Subcutaneous adipose tissue (tissue), 4 donors: ENCODE data around the gene SHANK3. TPM values are rescaled to one million over a fixed set of nuclear protein-coding genes. Genes with fewer than 3 reads are reported as not detected.

Experiments
- total RNA-seq, 4 donors: library from RNA; depleted of rRNA; stranded (reverse); fragments of >200 nt; gene quantifications; one replicate each; pipeline ENCODE4 v1.1.0, GENCODE V29; 2016
- TF ChIP-seq, protein P1 (sequence below): fragments of 450-650 bp; IDR thresholded peaks from one replicate; pipeline ENCODE4 v1.5.1; 2016; ENCODE audit warnings: low read depth, mild to moderate bottlenecking, control low read depth, antibody characterized with exemption, moderate library complexity

SHANK3 gene
- total RNA-seq, 4 donors from 2014 or later, result 5.1 to 87.2 (median 15.2) TPM

DNA sequence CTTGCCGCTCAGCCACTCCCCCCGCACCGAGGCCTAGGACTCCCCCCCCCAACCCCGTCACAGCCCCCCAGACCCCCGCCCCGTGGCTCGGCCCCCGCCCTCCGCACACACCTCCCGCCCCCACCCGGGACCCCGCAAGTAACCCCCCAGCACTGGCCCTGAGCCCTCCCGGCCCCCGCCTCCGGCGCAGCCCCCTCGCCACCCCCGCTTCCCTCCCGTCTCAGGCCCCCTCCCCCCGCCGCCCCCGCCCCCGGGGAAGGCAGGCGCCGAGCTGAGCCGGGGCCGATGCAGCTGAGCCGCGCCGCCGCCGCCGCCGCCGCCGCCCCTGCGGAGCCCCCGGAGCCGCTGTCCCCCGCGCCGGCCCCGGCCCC lies 1.5 kb downstream of the SHANK3 start:
- TF ChIP-seq, protein P1, sequence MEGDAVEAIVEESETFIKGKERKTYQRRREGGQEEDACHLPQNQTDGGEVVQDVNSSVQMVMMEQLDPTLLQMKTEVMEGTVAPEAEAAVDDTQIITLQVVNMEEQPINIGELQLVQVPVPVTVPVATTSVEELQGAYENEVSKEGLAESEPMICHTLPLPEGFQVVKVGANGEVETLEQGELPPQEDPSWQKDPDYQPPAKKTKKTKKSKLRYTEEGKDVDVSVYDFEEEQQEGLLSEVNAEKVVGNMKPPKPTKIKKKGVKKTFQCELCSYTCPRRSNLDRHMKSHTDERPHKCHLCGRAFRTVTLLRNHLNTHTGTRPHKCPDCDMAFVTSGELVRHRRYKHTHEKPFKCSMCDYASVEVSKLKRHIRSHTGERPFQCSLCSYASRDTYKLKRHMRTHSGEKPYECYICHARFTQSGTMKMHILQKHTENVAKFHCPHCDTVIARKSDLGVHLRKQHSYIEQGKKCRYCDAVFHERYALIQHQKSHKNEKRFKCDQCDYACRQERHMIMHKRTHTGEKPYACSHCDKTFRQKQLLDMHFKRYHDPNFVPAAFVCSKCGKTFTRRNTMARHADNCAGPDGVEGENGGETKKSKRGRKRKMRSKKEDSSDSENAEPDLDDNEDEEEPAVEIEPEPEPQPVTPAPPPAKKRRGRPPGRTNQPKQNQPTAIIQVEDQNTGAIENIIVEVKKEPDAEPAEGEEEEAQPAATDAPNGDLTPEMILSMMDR, result no peak

DNA sequence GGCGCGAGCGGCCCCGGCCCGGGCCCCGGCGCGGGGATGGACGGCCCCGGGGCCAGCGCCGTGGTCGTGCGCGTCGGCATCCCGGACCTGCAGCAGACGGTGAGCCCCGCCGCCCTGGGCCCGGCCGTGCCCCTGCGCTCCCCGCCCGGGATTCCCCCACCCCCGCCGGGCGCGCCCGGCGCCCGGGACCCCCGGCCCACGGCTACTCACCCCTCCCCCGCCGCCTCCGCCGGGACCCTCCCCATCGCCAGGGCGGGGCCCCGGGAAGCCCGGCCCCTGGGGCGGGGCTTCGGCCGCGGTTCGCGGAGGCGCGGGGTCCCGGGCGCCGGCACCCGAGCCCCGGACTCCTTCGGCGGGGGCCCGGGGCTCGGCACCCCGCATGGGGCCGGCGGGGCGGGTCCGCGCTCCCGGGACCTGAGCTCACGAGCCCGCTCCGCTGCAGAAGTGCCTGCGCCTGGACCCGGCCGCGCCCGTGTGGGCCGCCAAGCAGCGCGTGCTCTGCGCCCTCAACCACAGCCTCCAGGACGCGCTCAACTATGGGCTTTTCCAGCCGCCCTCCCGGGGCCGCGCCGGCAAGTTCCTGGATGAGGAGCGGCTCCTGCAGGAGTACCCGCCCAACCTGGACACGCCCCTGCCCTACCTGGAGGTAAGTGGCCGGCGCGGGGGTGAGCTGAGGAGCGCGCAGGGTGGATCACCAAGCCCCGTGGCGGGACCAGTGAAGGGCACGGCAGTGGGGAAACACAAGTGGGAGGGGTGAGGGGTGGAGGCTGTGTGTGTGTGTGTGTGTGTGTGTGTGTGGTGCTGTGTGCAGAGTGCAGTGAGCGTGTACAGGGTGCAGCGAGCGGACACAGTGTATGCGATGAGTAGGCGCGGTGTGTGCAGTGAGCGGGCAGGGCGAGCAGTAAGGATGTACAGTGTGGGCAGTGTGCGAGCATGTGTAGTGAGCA lies 2.3 kb downstream of the SHANK3 start:
- TF ChIP-seq, protein P1, result no peak

DNA sequence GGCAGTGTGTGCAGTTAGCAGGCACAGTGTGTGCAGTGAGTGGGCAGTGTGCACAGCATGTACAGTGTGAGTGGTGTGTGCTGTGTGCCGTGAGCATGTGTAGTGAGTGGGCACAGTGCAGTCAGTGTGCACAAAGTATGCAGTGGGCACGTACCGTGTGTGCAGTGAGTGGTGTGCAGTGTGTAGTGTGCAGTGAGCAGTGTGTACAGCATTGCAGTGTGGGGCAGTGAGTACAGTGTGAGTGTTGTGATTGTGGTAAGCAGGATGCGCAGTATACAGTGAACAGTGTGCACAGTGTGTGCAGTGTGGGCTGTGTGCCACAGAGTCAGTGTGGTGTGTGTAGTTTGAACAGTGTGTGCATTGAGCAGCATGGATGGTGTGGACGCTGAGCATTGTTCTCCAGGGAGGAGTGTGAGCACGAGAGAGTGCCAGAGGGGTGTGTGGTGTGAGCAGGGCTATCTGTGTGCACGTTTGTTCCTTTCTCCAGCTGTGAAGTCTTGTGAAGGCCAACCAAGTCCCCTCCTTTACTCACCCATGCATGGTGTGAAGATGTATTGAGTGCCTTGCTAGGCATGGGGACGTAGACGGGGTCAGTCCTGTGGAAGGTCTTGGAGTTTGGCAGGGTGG lies 3.0 kb downstream of the SHANK3 start:
- TF ChIP-seq, protein P1, result no peak

DNA sequence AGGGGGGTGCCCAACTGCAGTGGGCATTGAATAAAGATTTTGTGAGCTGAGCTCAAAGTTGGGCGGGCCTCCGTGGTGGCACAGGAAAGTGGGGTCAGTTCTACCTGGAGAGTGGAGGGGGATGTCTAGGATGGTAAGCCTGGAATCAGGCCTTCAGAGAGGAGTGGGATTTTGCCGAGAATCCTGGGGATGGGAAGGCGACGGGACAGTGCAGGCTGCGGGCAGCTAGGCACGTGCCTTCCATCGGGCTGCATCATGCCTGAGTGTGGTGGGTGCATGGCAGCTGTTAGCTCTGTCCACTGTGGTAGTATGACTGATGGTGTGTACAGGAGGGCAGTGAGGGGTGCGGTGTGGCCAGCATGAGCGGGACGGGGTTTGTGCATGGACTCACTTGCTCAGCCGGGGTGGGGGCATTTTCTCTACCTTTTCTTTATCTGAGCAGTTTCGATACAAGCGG lies 3.6 kb downstream of the SHANK3 start:
- TF ChIP-seq, protein P1, result no peak

DNA sequence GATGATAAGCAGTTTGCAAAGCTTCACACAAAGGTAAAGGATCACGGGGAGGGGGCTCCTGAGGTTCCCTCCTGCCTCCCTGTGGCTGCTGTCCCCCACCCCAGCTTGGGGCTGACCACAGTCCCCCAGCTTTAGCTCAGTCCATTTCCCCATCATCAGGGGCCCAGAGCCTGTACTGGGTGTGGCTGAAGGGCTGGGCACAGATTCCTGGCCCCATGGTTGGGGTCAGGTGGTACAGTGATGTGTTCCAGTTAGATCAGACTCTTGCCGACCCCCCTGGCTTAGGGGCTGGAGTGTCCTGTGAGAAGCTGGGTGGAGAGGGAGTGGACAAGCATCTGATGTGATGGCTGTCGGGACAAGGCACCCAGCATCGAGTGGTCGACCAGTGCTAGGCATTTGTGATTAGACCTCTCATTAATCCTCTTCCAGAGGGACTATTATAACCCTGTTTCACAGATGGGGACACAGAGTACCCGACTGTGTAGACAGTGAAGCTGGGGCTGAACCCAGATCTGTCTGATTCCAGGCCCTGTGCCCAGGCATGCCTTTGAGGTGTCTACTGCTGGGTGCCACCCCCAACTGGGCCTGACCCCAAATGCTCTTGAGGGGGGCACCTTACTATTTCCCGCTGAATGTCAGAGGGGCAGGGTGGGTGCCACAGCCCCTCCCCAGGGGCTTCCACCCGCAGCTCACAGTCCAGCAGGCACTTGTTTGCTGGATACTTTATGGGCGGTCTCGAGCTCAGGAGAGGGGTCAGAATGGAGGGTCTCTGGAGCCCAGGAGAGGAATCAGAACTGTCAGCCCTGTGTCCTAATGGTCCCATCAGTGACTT lies 4.3 kb downstream of the SHANK3 start:
- TF ChIP-seq, protein P1, result no peak

DNA sequence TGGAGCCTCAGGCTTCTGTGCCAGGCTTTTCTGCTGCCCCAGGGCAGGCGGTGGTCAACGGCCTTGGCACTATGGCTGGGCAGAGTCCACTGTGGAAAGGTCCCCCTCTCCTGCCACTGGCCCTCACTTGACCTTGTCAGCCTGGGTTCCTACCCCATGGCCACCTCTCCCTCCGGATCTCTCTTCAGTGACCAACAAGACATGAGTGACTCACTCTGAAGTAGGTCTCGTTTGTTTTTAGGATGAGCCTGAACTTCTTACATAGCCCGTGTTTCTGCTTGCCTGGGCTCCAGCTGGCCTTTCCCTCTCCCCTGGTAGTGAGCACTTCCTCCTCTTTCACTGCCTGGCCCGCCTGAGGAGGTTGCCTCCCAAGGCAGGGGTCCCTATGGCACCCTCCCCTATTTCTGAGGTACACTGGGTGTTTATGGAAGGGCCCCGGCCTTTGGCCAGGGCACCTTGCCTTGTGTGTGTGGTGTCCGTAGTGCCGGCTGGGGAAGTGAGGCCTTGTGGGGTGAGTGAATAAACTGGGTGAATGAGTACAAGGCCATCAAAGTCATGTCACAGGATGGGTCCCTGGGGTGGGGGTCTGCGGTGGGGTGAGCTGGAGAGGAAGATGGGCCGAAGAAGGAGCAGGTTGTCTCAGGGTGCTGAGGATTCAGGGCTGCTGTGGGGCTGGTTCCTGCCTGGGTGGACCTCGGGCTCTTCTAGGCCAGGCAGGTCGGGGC lies 5.0 kb downstream of the SHANK3 start:
- TF ChIP-seq, protein P1, result no peak
